PC-9 (cell line): Measurements from ENCODE around the gene GNAO1. TPM values are rescaled to one million over a fixed set of nuclear protein-coding genes. Genes with fewer than 3 reads are reported as not detected.
A peak's percentile ranks its signal among the peaks of the same experiment; 100 is the strongest.

Source experiments
- BruUV-seq: library from RNA; stranded (reverse); fragments of 400-500 nt; replicated peaks from 2 replicates; lab custom pipeline; 2021; lab: Mats Ljungman, UMichigan
- CTCF ChIA-PET: fragments of 300-600 bp; sonication (Branson Sonifier 250); formaldehyde crosslinking; loops from one replicate; lab custom pipeline; 2022; ENCODE audit warnings: antibody characterized with exemption; lab: Charles Lee
- POLR2A ChIA-PET: fragments of 300-600 bp; sonication (Branson Sonifier 250); formaldehyde crosslinking; loops from one replicate; lab custom pipeline; 2022; ENCODE audit warnings: antibody characterized with exemption; ENCODE audit not compliant: unreplicated experiment; lab: Charles Lee
- DNase-seq, 2 experiments: peaks; one replicate each; pipeline versions ENCODE4 v3.0.0 to v3.0.0-alpha.2; 2015 to 2022; ENCODE audit warnings: mixed read lengths in 1 of 2
- H2AFZ ChIP-seq: fragments of 200-600 bp; sonication (generic); 2 replicates; pipeline ENCODE4 v1.8.1; 2017; ENCODE audit warnings: antibody characterized with exemption
- H3F3A ChIP-seq: fragments of 200-600 bp; sonication (generic); 2 replicates; pipeline ENCODE4 v1.8.1; 2017; ENCODE audit warnings: antibody characterized with exemption, mild to moderate bottlenecking, low read depth; ENCODE audit not compliant: insufficient read depth
- H3K27ac ChIP-seq: fragments of 200-600 bp; sonication (generic); 2 replicates; pipeline ENCODE4 v1.6.1; 2016; ENCODE audit warnings: mixed run types
- H3K27me3 ChIP-seq: fragments of 200-600 bp; sonication (generic); 2 replicates; pipeline ENCODE4 v1.6.1; 2016; ENCODE audit warnings: low read depth, mixed run types; ENCODE audit not compliant: insufficient read depth
- H3K36me3 ChIP-seq: fragments of 200-600 bp; sonication (generic); 2 replicates; pipeline ENCODE4 v1.6.1; 2016; ENCODE audit warnings: low read depth, mixed run types
- H3K4me1 ChIP-seq: fragments of 200-600 bp; sonication (generic); replicated peaks from 2 replicates; pipeline ENCODE4 v1.6.1; 2016; ENCODE audit warnings: mixed run types; ENCODE audit not compliant: insufficient read depth
- H3K4me2 ChIP-seq: fragments of 200-600 bp; sonication (generic); 2 replicates; pipeline ENCODE4 v1.6.1; 2017; ENCODE audit warnings: mixed run types
- H3K4me3 ChIP-seq: fragments of 200-600 bp; sonication (generic); 2 replicates; pipeline ENCODE4 v1.6.1; 2016; ENCODE audit warnings: mixed run types
- H3K79me2 ChIP-seq: fragments of 200-600 bp; sonication (generic); 2 replicates; pipeline ENCODE4 v1.6.1; 2017; ENCODE audit warnings: low read depth, mixed run types
- H3K9me2 ChIP-seq: fragments of 200-600 bp; sonication (generic); 2 replicates; pipeline ENCODE4 v1.8.1; 2017; ENCODE audit warnings: mild to moderate bottlenecking; ENCODE audit not compliant: insufficient read depth
- H3K9me3 ChIP-seq: fragments of 200-600 bp; sonication (generic); 2 replicates; pipeline ENCODE4 v1.8.1; 2016; ENCODE audit warnings: low read depth; ENCODE audit not compliant: insufficient read depth
- H4K20me1 ChIP-seq: fragments of 200-600 bp; sonication (generic); 2 replicates; pipeline ENCODE4 v1.8.1; 2017; ENCODE audit not compliant: insufficient read depth
- CTCF ChIP-seq: fragments of 200-600 bp; sonication (generic); conservative IDR thresholded peaks from 2 replicates; pipeline ENCODE4 v1.6.1; 2017; ENCODE audit warnings: mixed run types, antibody characterized with exemption, mild to moderate bottlenecking, moderate library complexity
- EZH2 ChIP-seq: fragments of 200-600 bp; sonication (generic); IDR thresholded peaks from 2 replicates; pipeline ENCODE4 v1.8.0; 2017; ENCODE audit warnings: antibody characterized with exemption, low read depth
- intact Hi-C: fragments of 100-400 bp; cut with micrococcal nuclease; formaldehyde crosslinking; loops from one replicate; pipeline ENCODE4 v1.10.0; 2022; ENCODE audit not compliant: unreplicated experiment
- total RNA-seq: library from RNA; stranded (reverse); gene quantifications from 2 replicates; pipeline ENCODE4 v1.2.3, GENCODE V29; 2021

Gene GNAO1
- total RNA-seq, 1 experiment from 2014 or later: 2.8 TPM

DNA sequence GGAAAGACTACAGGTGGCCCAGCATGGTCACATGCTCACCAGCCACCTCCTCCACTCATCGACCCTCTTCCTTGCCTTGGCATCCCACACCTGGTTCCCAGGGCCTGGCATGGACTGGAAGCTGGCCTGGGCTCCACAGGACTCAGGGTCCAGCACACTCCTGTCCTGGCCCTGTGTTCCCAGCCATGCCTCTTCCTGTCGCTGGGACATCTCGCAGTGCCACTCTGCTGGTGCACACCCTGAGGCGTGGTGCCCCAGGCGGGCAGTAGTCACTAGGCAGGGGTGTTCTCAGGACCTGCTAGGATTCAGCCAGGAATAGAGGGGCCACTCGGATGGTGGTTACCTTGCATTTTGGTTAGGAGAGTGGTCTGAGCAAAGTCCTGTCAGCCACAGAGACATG lies 134.7 kb downstream of the GNAO1 start:
- no peaks in the 10 kb centered on the region for H4K20me1 ChIP-seq
- H3F3A ChIP-seq: peaks cover 39% of the 10 kb centered on the region
- POLR2A ChIA-PET: no interaction called here
- DNase-seq: no peak
- no peak overlapping the region for H3K4me3 ChIP-seq
- TF ChIP-seq CTCF (no peak), EZH2 (no peak)
- peak overlapping the region; percentile 94; the same call in 1 of the 2 replicates for H3K27ac ChIP-seq
- CTCF ChIA-PET: interaction anchor here (0.6 kb wide), 2 partner anchors 27 to 33 kb away, joined by 3 read pairs; no protein-coding TSS in a partner anchor
- H3K79me2 ChIP-seq: no peaks in the 10 kb centered on the region
- H3K9me3 ChIP-seq: no peaks in the 10 kb centered on the region
- no TSS peak for BruUV-seq
- no peak overlapping the region for H3K4me2 ChIP-seq
- H3K4me1 ChIP-seq: peaks cover 63% of the 10 kb centered on the region
- H3K27me3 ChIP-seq: no peaks in the 10 kb centered on the region
- H3K9me2 ChIP-seq: no peaks in the 10 kb centered on the region
- intact Hi-C loops: loop anchor here (2.0 to 10.0 kb wide), 3 partner anchors 31 to 379 kb away; partner anchors contain the start of gene AMFR
- H2AFZ ChIP-seq: no peak overlapping the region
- no peaks in the 10 kb centered on the region for H3K36me3 ChIP-seq

- H3K4me1 ChIP-seq: peaks cover 76% of the 10 kb centered on the region
- ChIA-PET CTCF (no interaction called here), POLR2A (interaction anchor here (0.7 kb wide), 1 partner anchor 347 kb away, joined by 6 read pairs; no protein-coding TSS in a partner anchor)
- H3K4me2 ChIP-seq: no peak overlapping the region
- no peaks in the 10 kb centered on the region for H3K9me3 ChIP-seq
- intact Hi-C loops: loop anchor here (10.0 kb wide), 1 partner anchor 378 kb away; no protein-coding TSS in a partner anchor
- DNase-seq: no peak
- no peak overlapping the region for H2AFZ ChIP-seq
- no peaks in the 10 kb centered on the region for H3K36me3 ChIP-seq
- H3K79me2 ChIP-seq: no peaks in the 10 kb centered on the region
- H3K27me3 ChIP-seq: no peaks in the 10 kb centered on the region
- H3K4me3 ChIP-seq: no peak overlapping the region
- H3K9me2 ChIP-seq: no peaks in the 10 kb centered on the region
- H3F3A ChIP-seq: peaks cover 52% of the 10 kb centered on the region
- TF ChIP-seq CTCF (no peak), EZH2 (no peak)
- H4K20me1 ChIP-seq: no peaks in the 10 kb centered on the region
- H3K27ac ChIP-seq: no peak overlapping the region
- no TSS peak for BruUV-seq
Observed at GRCh38 chr16:56327071-56327928, 136.0 kb downstream of the GNAO1 start.

GRCh38 chr16:56327929-56328258 lies 136.6 kb downstream of the GNAO1 start:
- Histone ChIP-seq H3K36me3 (no peaks in the 10 kb centered on the region), H3K27me3 (no peaks in the 10 kb centered on the region), H3F3A (peaks cover 58% of the 10 kb centered on the region), H3K79me2 (no peaks in the 10 kb centered on the region), H3K4me3 (no peak overlapping the region), H3K27ac (no peak overlapping the region), H3K4me1 (peaks cover 80% of the 10 kb centered on the region), H3K9me2 (no peaks in the 10 kb centered on the region), H3K4me2 (no peak overlapping the region), H2AFZ (no peak overlapping the region), H3K9me3 (no peaks in the 10 kb centered on the region), H4K20me1 (no peaks in the 10 kb centered on the region)
- no peak for DNase-seq
- CTCF ChIA-PET: no interaction called here
- TF ChIP-seq EZH2 (no peak), CTCF (no peak)
- intact Hi-C loops: loop anchor here (10.0 kb wide), 1 partner anchor 377 kb away; no protein-coding TSS in a partner anchor
- POLR2A ChIA-PET: interaction anchor here (0.7 kb wide), 1 partner anchor 346 kb away, joined by 6 read pairs; no protein-coding TSS in a partner anchor
- BruUV-seq: no TSS peak
